Caco-2 (cell line): ENCODE data around the gene APC. TPM values are rescaled to one million over a fixed set of nuclear protein-coding genes. Genes with fewer than 3 reads are reported as not detected.

ENCODE experiments used
- BruUV-seq: library from RNA; stranded (reverse); fragments of 400-500 nt; replicated peaks from 2 replicates; lab custom pipeline; 2021; lab: Mats Ljungman, UMichigan
- CTCF ChIA-PET: fragments of 300-600 bp; sonication (Branson Sonifier 250); formaldehyde crosslinking; loops from one replicate; lab custom pipeline; 2022; ENCODE audit warnings: antibody characterized with exemption; lab: Charles Lee
- POLR2A ChIA-PET: fragments of 300-600 bp; sonication (Branson Sonifier 250); formaldehyde crosslinking; loops from one replicate; lab custom pipeline; 2022; ENCODE audit warnings: antibody characterized with exemption; lab: Charles Lee
- DNase-seq, 2 experiments: peaks; one replicate each; pipeline versions ENCODE4 v3.0.0 to v3.0.0-alpha.2; 2020 to 2022
- H3K27me3 ChIP-seq: replicated peaks from 2 replicates; pipeline ENCODE4 v1.6.0; 2011; ENCODE audit warnings: low read length; ENCODE audit not compliant: control insufficient read depth, insufficient read depth
- H3K36me3 ChIP-seq: 2 replicates; pipeline ENCODE4 v1.5.1; 2011; ENCODE audit warnings: low read length; ENCODE audit not compliant: control insufficient read depth, insufficient read depth
- H3K4me1 ChIP-seq: fragments of 250-450 bp; sonication (Bioruptor Pico); 2 replicates; pipeline ENCODE4 v1.5.1; 2020; ENCODE audit warnings: mild to moderate bottlenecking
- H3K4me3 ChIP-seq: 2 replicates; pipeline ENCODE4 v1.5.1; 2011; ENCODE audit warnings: low read depth, mild to moderate bottlenecking, control low read depth, low read length
- H3K9me3 ChIP-seq: fragments of 250-450 bp; sonication (Bioruptor Pico); 2 replicates; pipeline ENCODE4 v1.5.1; 2020; ENCODE audit warnings: mild to moderate bottlenecking, moderate library complexity
- H3K27ac Mint-ChIP-seq: one replicate; pipeline ENCODE4 v1.8.0; 2022; ENCODE audit warnings: mixed read lengths; ENCODE audit not compliant: unreplicated experiment
- H3K27me3 Mint-ChIP-seq: one replicate; pipeline ENCODE4 v1.8.0; 2022; ENCODE audit warnings: mixed read lengths; ENCODE audit not compliant: insufficient read depth, unreplicated experiment
- H3K36me3 Mint-ChIP-seq: one replicate; pipeline ENCODE4 v1.8.0; 2022; ENCODE audit warnings: mild to moderate bottlenecking, mixed read lengths; ENCODE audit not compliant: insufficient read depth, unreplicated experiment
- H3K4me1 Mint-ChIP-seq: one replicate; pipeline ENCODE4 v1.8.0; 2022; ENCODE audit warnings: low read depth, mixed read lengths; ENCODE audit not compliant: unreplicated experiment
- H3K4me3 Mint-ChIP-seq: one replicate; pipeline ENCODE4 v1.8.0; 2022; ENCODE audit warnings: mild to moderate bottlenecking, moderate library complexity, mixed read lengths; ENCODE audit not compliant: unreplicated experiment
- H3K9me3 Mint-ChIP-seq: one replicate; pipeline ENCODE4 v1.8.0; 2022; ENCODE audit warnings: mixed read lengths; ENCODE audit not compliant: unreplicated experiment
- intact Hi-C: fragments of 100-400 bp; cut with micrococcal nuclease; formaldehyde crosslinking; loops from one replicate; pipeline ENCODE4 v1.10.0; 2022; ENCODE audit not compliant: unreplicated experiment
- total RNA-seq: library from RNA; stranded (reverse); gene quantifications from 2 replicates; pipeline ENCODE4 v1.2.3, GENCODE V29; 2022
- TF ChIP-seq, protein P1 (sequence below), 2 experiments: fragments of 200-600 bp in 1 of 2; IDR thresholded peaks; 1 replicate in 1 of 2; 2 replicates in 1 of 2; pipeline versions ENCODE4 v1.5.1 to v1.8.0; 2011 to 2022; ENCODE audit warnings: antibody characterized with exemption in 1 of 2, control low read depth in 1 of 2, inconsistent platforms in 1 of 2, low read depth in 1 of 2, low read length in 1 of 2, mild to moderate bottlenecking in 1 of 2, moderate library complexity in 1 of 2; ENCODE audit not compliant: insufficient read depth in 1 of 2, severe bottlenecking in 1 of 2, unreplicated experiment in 1 of 2

The APC gene
- total RNA-seq, 1 experiment from 2014 or later: 28.6 TPM

DNA sequence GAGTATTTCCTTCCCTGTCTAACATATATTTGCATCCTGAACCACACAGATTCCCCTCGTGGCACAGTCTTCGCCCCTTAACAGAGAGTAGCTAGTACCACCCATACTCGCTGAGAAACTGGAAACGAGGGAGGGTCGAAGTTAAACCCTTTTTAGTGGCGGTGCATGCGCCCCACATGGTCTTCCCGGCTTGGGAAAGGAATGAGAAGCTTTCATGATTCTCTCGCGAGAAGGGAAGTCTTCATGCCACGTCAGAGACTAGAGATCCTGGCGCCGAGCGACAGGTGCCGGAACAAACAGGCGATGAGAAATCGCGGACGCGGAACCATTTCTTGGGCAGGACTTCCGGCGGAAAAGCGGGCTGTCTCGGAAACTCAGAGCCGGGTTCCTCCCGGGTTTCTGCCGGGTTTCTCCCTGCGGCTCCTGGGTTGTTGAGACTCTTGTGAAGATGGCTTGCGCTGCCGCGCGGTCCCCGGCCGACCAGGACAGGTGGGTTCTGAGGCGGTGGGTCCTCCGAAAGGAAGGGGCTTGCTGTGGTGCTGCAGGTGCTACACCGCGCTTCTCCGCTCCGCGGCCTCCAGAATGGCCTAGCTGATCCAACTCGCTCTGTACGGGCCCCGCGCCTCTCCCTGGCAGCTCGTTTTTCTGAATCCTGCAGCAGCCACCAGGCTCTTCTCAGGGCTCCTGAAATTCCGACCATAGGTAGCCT is 123.4 kb downstream of the APC start, which contains the start of gene SRP19:
Gene SRP19 (plus strand): TSS at position 359 of the 709 bp plus-strand sequence. CDS start 90 bp downstream, at position 449.
- Mint-ChIP-seq H3K36me3 (peaks cover 39% of the 10 kb centered on the region), H3K27me3 (no peaks in the 10 kb centered on the region), H3K4me1 (no peaks in the 10 kb centered on the region), H3K9me3 (no peaks in the 10 kb centered on the region), H3K4me3 (peak within 1 kb of the TSS; percentile 85), H3K27ac (peak within 1 kb of the TSS; percentile 95)
- Histone ChIP-seq H3K4me1 (no peaks in the 10 kb centered on the region), H3K4me3 (peak within 1 kb of the TSS; percentile 69), H3K36me3 (no peaks in the 10 kb centered on the region; the same call in 1 of the 2 replicates), H3K27me3 (no peaks in the 10 kb centered on the region), H3K9me3 (no peaks in the 10 kb centered on the region)
- DNase-seq: peak; percentile 93 to 96
- CTCF ChIA-PET: interaction anchor here (0.6 to 1.6 kb wide), 4 partner anchors 9 to 256 kb away, joined by 3 to 12 read pairs (median 4); no protein-coding TSS in a partner anchor
- intact Hi-C loops: loop anchor here (1.0 to 5.0 kb wide), 4 partner anchors 61 to 169 kb away; partner anchors contain the start of gene REEP5
- TF ChIP-seq, protein P1, sequence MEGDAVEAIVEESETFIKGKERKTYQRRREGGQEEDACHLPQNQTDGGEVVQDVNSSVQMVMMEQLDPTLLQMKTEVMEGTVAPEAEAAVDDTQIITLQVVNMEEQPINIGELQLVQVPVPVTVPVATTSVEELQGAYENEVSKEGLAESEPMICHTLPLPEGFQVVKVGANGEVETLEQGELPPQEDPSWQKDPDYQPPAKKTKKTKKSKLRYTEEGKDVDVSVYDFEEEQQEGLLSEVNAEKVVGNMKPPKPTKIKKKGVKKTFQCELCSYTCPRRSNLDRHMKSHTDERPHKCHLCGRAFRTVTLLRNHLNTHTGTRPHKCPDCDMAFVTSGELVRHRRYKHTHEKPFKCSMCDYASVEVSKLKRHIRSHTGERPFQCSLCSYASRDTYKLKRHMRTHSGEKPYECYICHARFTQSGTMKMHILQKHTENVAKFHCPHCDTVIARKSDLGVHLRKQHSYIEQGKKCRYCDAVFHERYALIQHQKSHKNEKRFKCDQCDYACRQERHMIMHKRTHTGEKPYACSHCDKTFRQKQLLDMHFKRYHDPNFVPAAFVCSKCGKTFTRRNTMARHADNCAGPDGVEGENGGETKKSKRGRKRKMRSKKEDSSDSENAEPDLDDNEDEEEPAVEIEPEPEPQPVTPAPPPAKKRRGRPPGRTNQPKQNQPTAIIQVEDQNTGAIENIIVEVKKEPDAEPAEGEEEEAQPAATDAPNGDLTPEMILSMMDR (IDR thresholded peaks at IDR 0.05; ENCODE audit: insufficient read depth in 1 of 2, low read depth in 1 of 2, low read length in 1 of 2, severe bottlenecking in 1 of 2, unreplicated experiment in 1 of 2): no peak
- POLR2A ChIA-PET: interaction anchor here (0.5 to 1.6 kb wide), 12 partner anchors 9 to 153 kb away, joined by 3 to 7 read pairs (median 3); partner anchors contain the start of gene DCP2
- BruUV-seq: no TSS peak

DNA sequence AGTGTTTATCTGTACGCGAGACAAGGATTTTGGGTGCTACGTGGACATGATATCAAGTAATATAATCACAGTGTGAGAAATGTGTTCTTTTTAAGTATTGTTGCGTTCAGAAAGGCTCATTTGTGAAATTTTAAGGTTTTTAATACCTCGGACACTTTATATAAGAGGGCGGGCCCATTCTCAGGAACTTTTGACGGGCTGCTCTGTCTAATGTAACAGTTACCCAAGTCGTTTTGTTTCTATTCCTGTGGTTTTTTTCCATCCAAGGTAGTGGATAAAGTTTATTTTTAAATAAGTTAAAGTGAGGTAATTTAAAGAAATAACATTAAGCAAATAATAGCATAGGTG is 123.9 kb downstream of the APC start:
- POLR2A ChIA-PET: interaction anchor here (0.8 to 1.6 kb wide), 4 partner anchors 77 to 154 kb away, joined by 3 to 5 read pairs (median 3); no protein-coding TSS in a partner anchor

DNA sequence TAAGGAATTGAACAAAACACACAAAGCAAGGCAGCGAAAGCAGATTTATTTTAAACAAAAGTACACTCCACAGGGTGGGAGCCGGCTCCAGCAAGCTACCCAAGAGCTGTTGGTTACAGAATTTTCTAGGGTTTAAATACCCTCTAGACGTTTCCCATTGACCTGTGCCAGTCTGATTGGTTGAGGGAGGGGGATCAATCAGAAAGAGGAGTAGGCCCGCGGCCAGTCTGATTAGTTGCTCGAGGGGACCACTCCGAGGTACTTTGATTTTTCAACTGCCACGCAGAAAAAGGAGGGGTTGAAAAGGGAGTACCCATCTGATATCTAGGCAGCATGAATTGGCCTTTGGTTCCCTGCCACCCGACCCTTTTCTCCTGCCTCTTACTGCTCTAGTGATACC is 124.4 kb downstream of the APC start:
- H3K4me3 ChIP-seq: peak overlapping the region; percentile 69
- Mint-ChIP-seq H3K27ac (peak overlapping the region; percentile 95), H3K9me3 (no peaks in the 10 kb centered on the region), H3K27me3 (no peaks in the 10 kb centered on the region), H3K4me1 (no peaks in the 10 kb centered on the region), H3K4me3 (peak overlapping the region; percentile 85), H3K36me3 (peaks cover 49% of the 10 kb centered on the region)
- no peaks in the 10 kb centered on the region for H3K4me1 ChIP-seq
- TF ChIP-seq, protein P1 (IDR thresholded peaks at IDR 0.05; ENCODE audit: insufficient read depth in 1 of 2, low read depth in 1 of 2, low read length in 1 of 2, severe bottlenecking in 1 of 2, unreplicated experiment in 1 of 2): no peak
- BruUV-seq: no TSS peak
- POLR2A ChIA-PET: interaction anchor here (0.8 kb wide), 1 partner anchor 77 kb away, joined by 3 read pairs; no protein-coding TSS in a partner anchor
- H3K9me3 ChIP-seq: no peaks in the 10 kb centered on the region
- CTCF ChIA-PET: no interaction called here
- H3K36me3 ChIP-seq: peaks cover 1% of the 10 kb centered on the region
- DNase-seq: no peak
- no peaks in the 10 kb centered on the region for H3K27me3 ChIP-seq
- intact Hi-C loops: loop anchor here (5.0 kb wide), 3 partner anchors 105 to 170 kb away; no protein-coding TSS in a partner anchor

More for the DNA sequence above, 123.9 kb downstream of the APC start:
- peak overlapping the region; percentile 95 for H3K27ac Mint-ChIP-seq
- TF ChIP-seq, protein P1 (IDR thresholded peaks at IDR 0.05; ENCODE audit: insufficient read depth in 1 of 2, low read depth in 1 of 2, low read length in 1 of 2, severe bottlenecking in 1 of 2, unreplicated experiment in 1 of 2): no peak
- H3K9me3 Mint-ChIP-seq: no peaks in the 10 kb centered on the region
- H3K4me3 Mint-ChIP-seq: peak overlapping the region; percentile 85
- intact Hi-C loops: loop anchor here (1.0 to 5.0 kb wide), 4 partner anchors 61 to 169 kb away; partner anchors contain the start of gene REEP5
- Histone ChIP-seq H3K27me3 (no peaks in the 10 kb centered on the region), H3K4me1 (no peaks in the 10 kb centered on the region), H3K9me3 (no peaks in the 10 kb centered on the region), H3K4me3 (peak overlapping the region; percentile 69), H3K36me3 (no peaks in the 10 kb centered on the region; the same call in 1 of the 2 replicates)
- H3K27me3 Mint-ChIP-seq: no peaks in the 10 kb centered on the region
- TSS peak; percentile 61 for BruUV-seq
- no peak for DNase-seq
- peaks cover 45% of the 10 kb centered on the region for H3K36me3 Mint-ChIP-seq
- no peaks in the 10 kb centered on the region for H3K4me1 Mint-ChIP-seq
- CTCF ChIA-PET: interaction anchor here (1.6 kb wide), 1 partner anchor 13 kb away, joined by 12 read pairs; no protein-coding TSS in a partner anchor
